Measurements from ENCODE around the gene UBAC2. TPM values are rescaled to one million over a fixed set of nuclear protein-coding genes. Genes with fewer than 3 reads are reported as not detected.

UBAC2 gene
- total RNA-seq, 1 experiment from 2014 or later, result 45.8 TPM

DNA sequence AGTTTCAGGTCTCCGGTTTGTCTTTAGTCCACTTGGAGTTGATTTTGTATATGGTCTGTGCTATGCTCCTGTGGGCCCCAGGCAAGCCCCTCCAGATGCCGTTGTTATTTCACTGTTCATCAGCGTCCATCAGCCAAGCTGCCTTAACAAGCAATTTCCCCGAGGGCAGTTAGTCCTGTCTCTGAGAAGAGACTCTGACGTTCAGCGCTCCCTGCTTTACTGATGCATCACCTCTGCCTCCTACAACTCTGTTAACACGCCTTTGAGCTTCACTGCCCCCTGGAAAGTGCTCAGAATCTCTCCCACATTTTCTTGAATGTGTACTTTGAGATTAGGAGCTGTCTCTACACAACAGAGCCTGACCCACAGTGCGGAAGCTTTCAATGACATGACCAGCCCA, 41.8 kb upstream of the UBAC2 start:
- H3K36me3 ChIP-seq (ENCODE audit: insufficient read depth, low read length, poor library complexity, severe bottlenecking), result no peaks in the 10 kb centered on the region
- ChIA-PET CTCF (no interaction called here), POLR2A (ENCODE audit: low non-redundant PET) (no interaction called here)
- no peak overlapping the region for H3K4me3 ChIP-seq (ENCODE audit: low read depth, low read length, poor library complexity, severe bottlenecking)
- H3K27ac ChIP-seq (ENCODE audit: low read depth, low read length, poor library complexity, severe bottlenecking), result no peak overlapping the region
- no peaks in the 10 kb centered on the region for H3K27me3 ChIP-seq (replicated peaks; ENCODE audit: insufficient read depth, low read depth, low read length, poor library complexity)
- H3K9me3 ChIP-seq (ENCODE audit: low read depth, low read length, poor library complexity, severe bottlenecking), result no peaks in the 10 kb centered on the region
- TF ChIP-seq EZH2 (IDR thresholded peaks at IDR 0.05; ENCODE audit: borderline replicate concordance, low read depth, low read length, poor library complexity, severe bottlenecking), result no peak
- TF ChIP-seq, protein P1, sequence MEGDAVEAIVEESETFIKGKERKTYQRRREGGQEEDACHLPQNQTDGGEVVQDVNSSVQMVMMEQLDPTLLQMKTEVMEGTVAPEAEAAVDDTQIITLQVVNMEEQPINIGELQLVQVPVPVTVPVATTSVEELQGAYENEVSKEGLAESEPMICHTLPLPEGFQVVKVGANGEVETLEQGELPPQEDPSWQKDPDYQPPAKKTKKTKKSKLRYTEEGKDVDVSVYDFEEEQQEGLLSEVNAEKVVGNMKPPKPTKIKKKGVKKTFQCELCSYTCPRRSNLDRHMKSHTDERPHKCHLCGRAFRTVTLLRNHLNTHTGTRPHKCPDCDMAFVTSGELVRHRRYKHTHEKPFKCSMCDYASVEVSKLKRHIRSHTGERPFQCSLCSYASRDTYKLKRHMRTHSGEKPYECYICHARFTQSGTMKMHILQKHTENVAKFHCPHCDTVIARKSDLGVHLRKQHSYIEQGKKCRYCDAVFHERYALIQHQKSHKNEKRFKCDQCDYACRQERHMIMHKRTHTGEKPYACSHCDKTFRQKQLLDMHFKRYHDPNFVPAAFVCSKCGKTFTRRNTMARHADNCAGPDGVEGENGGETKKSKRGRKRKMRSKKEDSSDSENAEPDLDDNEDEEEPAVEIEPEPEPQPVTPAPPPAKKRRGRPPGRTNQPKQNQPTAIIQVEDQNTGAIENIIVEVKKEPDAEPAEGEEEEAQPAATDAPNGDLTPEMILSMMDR (conservative IDR thresholded peaks at IDR 0.05; ENCODE audit: low read depth, low read length), result no peak
- DNase-seq (ENCODE audit: low spot score), result no peak
- BruUV-seq (replicated peaks), result no TSS peak
- no peaks in the 10 kb centered on the region for H3K4me1 ChIP-seq (ENCODE audit: insufficient read depth, low read length, poor library complexity, severe bottlenecking)
- intact Hi-C loops (cut with micrococcal nuclease; ENCODE audit: unreplicated experiment), result no loop called here

DNA sequence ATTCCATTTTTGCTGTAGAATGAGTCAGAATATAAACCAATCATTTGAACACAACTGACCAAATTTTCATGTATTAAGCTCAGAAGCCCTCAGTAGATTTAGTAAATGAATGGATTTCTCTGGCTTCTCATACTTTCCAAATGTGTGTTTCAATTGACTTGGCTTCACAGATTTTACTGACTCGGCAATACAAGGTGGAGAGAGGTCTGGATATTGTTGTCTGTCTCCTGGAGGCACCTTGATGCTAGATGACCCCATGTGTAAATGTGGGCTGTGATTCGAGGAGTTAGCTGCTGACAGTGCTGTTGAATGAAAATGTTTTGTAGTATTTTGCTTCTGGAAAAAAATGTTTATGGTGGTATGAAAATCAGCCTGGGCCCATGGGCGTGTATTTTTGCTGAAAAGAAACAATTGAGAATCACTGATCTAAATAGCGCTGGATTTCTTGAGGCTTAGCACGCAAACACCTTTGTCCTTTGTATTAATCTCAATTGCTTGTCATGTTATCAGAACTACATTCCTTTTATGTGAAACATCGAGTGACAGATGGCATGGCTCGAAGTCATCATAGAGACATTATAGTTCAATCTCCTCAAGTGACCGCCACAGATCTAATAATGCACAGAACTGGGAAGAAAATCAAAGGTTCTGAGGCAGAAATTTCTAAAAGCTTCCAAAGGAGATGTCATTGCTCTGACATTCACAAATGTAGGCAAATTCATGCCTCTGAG, 41.2 kb upstream of the UBAC2 start:
- ChIA-PET CTCF (no interaction called here), POLR2A (ENCODE audit: low non-redundant PET) (no interaction called here)
- intact Hi-C loops (cut with micrococcal nuclease; ENCODE audit: unreplicated experiment), result no loop called here
- no peak for TF ChIP-seq EZH2 (IDR thresholded peaks at IDR 0.05; ENCODE audit: borderline replicate concordance, low read depth, low read length, poor library complexity, severe bottlenecking)
- TF ChIP-seq, protein P1 (conservative IDR thresholded peaks at IDR 0.05; ENCODE audit: low read depth, low read length), result no peak
- no peaks in the 10 kb centered on the region for H3K9me3 ChIP-seq (ENCODE audit: low read depth, low read length, poor library complexity, severe bottlenecking)
- H3K27me3 ChIP-seq (replicated peaks; ENCODE audit: insufficient read depth, low read depth, low read length, poor library complexity), result no peaks in the 10 kb centered on the region
- no peak overlapping the region for H3K4me3 ChIP-seq (ENCODE audit: low read depth, low read length, poor library complexity, severe bottlenecking)
- H3K27ac ChIP-seq (ENCODE audit: low read depth, low read length, poor library complexity, severe bottlenecking), result no peak overlapping the region
- no peaks in the 10 kb centered on the region for H3K36me3 ChIP-seq (ENCODE audit: insufficient read depth, low read length, poor library complexity, severe bottlenecking)
- no peaks in the 10 kb centered on the region for H3K4me1 ChIP-seq (ENCODE audit: insufficient read depth, low read length, poor library complexity, severe bottlenecking)
- DNase-seq (ENCODE audit: low spot score), result no peak
- BruUV-seq (replicated peaks), result no TSS peak

DNA sequence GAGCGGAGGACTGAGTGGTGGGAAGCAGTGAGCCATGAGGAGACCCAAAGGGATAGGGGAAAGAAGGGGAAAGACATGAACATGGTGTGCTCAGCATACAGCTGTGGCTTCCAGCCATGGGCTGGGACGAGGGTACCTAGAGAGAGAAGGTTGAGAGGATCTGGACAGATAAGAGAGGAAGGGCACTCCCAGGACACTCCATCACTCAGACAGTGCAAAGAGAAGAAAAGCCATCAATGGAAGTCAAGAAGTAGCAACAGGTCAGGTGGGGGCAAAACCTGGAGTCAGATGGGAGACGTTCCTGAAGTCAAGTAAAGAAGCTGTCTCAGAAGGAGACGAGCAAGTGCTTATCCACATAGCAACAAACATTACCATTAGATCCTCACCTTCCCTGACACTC, 40.2 kb upstream of the UBAC2 start:
- no peaks in the 10 kb centered on the region for H3K36me3 ChIP-seq (ENCODE audit: insufficient read depth, low read length, poor library complexity, severe bottlenecking)
- DNase-seq (ENCODE audit: low spot score), result no peak
- no TSS peak for BruUV-seq (replicated peaks)
- POLR2A ChIA-PET (ENCODE audit: low non-redundant PET), result no interaction called here
- TF ChIP-seq, protein P1 (conservative IDR thresholded peaks at IDR 0.05; ENCODE audit: low read depth, low read length), result no peak
- TF ChIP-seq EZH2 (IDR thresholded peaks at IDR 0.05; ENCODE audit: borderline replicate concordance, low read depth, low read length, poor library complexity, severe bottlenecking), result no peak
- CTCF ChIA-PET, result no interaction called here
- H3K27ac ChIP-seq (ENCODE audit: low read depth, low read length, poor library complexity, severe bottlenecking), result no peak overlapping the region
- intact Hi-C loops (cut with micrococcal nuclease; ENCODE audit: unreplicated experiment), result no loop called here
- H3K9me3 ChIP-seq (ENCODE audit: low read depth, low read length, poor library complexity, severe bottlenecking), result no peaks in the 10 kb centered on the region
- H3K4me1 ChIP-seq (ENCODE audit: insufficient read depth, low read length, poor library complexity, severe bottlenecking), result no peaks in the 10 kb centered on the region
- no peaks in the 10 kb centered on the region for H3K27me3 ChIP-seq (replicated peaks; ENCODE audit: insufficient read depth, low read depth, low read length, poor library complexity)
- H3K4me3 ChIP-seq (ENCODE audit: low read depth, low read length, poor library complexity, severe bottlenecking), result no peak overlapping the region
